GM19023 (cell line): ENCODE data around the gene STARD9.

Experiments
- ATAC-seq: cut with Tn5 transposase; IDR thresholded peaks from one replicate; pipeline ENCODE4 v1.9.1; 2021; ENCODE audit warnings: mild to moderate bottlenecking, moderate library complexity; ENCODE audit not compliant: unreplicated experiment

STARD9 gene

DNA sequence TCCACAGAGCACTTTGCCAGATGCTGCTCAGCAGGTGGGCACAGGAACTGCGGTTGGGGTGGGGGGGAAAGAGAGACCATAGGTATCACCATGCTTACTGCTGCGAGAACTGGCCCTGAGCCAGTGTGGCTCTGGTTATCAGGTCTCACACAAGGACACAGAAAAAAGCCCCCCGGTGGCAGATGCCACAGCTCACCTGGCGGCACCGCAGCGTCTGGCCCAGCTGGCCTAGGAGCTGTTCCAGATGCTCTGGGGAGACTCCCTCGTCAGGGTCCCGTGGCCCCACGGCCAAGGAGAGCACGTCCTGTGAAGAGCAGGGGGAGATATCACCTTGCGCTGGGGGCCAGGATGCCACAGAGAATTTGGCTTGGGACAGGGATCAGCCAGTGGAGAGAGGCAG lies 150.7 kb downstream of the STARD9 start:
- ATAC-seq: no peak

DNA sequence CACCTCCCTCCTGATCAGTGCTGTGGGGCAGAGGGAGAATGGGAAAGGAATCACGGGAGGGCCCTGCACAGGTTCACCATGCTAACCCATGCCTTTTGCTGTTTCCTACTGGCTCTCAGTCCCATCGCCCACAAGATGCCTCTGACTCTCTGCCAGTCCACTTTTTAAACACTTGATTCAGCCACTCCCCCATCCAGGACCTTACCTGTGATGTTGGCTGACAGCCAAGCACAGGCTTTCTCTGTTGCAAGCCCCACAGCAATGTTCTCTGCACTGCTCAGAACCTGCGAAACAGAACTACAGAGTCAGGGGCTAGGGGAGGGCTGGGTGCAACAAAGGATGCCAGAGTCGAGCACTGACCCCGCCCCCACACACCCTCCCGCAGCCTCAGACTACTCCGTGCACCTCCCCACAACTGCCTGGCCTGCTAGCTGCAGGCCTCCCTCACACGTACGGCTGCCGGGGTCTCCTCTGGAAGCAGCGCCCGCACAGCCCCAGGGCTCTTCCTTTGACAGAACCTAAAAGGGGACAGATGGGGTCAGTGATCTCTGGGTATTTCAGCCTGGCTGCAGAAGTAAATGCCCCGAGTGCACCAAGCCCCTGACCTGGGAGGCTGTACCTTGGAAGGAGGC lies 152.5 kb downstream of the STARD9 start:
- no peak for ATAC-seq

DNA sequence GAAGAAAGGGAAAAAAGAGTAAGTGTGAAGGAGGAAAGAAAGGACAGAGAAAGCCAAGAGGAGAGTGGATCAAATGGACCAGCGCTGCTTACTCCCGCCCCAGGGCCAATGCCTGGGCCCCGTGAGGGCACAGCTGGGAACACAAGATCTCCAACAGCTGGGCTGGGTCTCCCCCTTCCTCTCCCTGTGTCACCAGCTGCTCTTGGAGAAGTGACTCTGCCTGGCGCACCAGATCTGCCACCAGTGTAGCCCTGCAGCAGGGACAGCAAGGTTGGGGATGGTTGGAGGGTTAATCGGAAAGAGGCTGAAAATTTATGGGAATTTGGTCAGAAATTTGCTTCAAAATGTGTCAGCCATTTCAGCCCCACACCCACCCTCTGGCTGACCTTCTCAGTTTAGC lies 153.2 kb downstream of the STARD9 start:
- no peak for ATAC-seq

DNA sequence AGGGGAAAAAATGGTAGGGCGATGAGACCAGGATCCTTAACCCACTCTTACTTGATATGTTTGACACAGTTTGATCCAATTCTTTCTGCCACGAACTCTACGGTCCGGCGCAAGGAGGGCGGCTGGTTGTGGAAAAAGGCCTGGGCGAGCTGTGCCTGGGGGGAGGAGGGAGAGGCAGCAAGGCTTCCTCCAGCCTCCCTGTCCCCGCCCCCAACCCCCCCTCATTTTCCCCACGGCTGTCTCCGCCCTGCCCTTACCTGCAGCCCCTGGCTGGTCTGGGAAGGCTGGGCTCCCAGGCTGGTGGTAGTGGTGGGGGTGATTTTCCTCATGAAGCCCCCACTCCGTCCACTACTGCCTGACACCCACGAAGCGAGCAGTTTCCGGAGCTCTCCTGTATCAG lies 153.6 kb downstream of the STARD9 start:
- ATAC-seq: no peak

DNA sequence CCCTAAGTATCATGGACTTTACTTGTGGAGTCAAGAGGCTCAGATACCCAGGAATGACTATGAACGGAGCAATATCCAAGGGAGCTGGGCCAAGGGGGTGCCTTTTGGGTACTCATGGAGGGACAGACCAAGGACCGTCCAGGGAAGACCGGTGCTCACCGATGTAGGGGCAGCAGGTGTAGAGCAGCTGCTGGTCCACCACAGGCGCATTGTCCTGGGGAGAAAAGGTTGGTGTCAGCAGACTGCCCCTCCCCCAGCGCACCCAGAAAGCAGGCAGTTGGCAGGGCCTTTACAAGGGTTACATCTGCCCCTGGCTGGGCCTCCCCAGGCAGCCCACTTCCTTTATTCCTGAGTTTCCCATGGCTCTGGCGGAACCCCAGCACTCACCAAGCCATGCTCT lies 154.0 kb downstream of the STARD9 start:
- ATAC-seq: no peak

DNA sequence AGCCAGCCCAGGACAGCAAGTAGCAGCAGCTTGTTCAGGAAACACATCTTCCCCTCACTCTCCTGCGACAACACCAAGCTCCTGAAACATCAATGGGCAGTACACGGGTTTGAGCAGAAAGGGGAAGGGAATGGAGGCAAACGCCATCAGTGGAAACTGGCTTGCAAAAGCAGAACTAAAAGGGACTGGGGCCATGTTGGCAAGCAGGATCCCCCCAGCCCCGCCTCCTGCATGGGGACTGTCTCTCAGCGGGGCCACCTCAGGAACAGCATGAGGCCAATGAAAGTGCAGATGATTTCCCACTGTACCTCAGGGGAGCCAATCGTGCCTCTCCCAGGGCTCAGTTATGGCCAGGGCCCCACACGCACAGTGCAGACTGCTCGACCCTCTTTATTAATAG lies 154.7 kb downstream of the STARD9 start:
- ATAC-seq: no peak

DNA sequence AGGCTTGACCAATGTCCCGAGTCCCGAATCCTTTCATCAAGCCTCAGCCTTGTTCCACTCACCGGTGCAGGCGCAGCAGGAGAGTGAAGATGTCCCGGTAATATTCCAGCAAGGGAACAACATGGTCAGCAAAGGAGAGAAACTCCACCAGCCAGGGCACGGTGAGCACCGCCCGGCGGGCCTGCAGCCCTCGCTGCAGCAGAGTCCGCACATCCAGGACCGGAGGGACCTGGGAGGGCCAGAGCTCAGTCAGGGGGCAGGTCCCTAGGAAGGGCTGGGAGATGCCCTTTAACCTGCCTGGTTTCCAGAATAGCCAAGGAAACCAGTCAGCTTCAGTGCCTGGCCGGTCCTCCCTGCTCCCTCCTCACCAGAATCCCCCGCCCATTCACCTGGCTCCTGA lies 155.1 kb downstream of the STARD9 start:
- no peak for ATAC-seq

DNA sequence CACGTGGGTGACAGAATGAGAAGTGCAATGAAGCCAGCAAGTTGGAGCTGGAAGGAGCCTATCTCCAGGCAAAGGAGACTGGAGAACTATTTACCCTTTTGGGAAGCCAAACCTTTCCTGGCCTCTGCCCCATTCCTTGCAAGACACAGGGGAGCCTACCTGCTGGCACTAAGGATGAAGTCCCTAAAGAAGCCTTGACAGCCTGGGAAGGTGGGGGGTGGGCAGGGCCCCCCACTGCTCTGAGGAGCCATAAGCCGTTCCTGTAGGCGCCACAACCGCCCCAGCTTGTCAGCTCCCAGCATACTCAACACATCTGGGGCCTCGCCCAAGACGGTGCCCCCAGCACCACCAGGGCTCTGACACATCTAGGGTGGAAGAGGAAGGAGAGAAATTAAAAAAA lies 156.1 kb downstream of the STARD9 start:
- ATAC-seq: no peak

DNA sequence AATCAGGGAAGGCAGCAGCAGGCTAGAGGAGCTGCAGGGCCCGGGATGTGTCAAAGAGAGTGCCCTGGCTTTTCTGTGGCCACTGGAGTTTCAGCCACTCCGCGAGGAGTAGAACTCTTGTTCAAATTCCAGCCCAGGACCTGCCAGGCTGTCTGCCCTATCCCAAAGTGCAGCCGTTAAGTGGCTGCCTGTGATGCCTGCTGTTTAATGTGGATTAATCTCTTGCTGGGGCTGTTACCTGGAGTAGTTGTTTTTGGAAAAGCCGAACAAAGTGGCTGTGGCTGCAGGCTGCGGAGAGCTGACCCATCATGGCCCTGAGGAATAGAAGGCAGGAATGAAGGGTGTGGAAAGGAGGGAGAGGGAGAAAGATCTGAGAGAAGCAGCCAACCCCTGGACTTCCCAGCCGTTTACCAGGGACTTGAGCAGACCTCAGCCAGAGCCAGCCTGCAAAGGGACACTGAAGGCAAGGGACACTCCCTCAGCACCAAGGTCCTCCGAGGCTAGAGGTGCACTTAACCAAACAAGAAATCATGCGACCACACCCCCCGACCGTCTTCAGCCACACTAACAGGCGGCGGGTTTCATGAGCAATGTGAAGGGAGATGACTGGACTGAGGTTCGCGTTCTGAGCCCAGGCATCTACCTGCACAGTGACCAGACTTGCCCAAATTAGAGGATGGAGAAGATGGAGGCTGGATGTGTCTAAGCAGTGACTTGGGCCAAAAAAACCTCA lies 156.9 kb downstream of the STARD9 start:
- ATAC-seq: no peak

DNA sequence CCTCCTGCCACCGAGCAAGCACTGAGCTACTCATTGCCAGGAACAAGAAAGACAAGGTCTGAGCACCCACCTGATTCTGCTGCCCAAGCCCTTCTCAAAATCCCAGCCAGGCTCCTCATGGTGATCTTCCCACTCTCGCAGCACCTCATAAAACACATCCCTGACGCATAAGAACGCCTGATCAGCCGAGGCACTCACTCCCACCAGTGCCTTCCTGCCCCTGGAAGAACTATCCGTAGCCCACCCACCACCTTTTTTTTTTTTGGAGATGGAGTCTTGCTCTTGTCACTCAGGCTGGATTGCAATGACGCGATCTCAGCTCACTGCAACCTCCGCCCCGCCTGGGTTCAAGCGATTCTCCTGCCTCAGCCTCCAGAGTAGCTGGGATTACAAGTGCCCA lies 157.6 kb downstream of the STARD9 start:
- ATAC-seq: no peak

DNA sequence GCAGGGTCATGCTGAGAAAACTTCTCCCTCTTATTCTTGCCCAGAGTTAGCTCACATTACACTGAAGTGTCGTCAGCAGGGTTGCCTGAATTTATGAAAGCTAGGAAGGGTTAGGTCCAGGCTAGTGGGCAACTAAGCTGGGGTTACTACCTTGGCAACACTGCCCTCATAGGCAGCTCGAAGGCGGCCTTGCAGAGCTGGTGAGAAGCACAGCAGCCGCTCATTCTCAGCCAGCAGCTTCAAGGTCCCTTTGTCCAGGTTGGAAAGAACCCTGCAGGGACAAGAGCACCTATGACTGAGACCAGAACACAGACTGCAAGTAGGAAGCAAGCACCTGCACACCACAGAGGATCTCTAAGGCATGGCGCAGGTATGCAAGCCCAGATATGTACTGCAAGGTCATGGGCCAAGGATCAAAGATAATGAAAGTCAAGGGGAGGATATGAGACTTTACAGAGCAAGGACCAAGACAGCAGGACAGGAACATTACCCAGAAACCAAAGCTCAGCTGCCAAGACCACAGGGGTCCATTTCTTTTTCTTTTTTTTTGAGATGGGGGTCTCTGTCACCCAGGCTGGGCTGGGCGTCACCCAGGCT lies 158.8 kb downstream of the STARD9 start:
- no peak for ATAC-seq

DNA sequence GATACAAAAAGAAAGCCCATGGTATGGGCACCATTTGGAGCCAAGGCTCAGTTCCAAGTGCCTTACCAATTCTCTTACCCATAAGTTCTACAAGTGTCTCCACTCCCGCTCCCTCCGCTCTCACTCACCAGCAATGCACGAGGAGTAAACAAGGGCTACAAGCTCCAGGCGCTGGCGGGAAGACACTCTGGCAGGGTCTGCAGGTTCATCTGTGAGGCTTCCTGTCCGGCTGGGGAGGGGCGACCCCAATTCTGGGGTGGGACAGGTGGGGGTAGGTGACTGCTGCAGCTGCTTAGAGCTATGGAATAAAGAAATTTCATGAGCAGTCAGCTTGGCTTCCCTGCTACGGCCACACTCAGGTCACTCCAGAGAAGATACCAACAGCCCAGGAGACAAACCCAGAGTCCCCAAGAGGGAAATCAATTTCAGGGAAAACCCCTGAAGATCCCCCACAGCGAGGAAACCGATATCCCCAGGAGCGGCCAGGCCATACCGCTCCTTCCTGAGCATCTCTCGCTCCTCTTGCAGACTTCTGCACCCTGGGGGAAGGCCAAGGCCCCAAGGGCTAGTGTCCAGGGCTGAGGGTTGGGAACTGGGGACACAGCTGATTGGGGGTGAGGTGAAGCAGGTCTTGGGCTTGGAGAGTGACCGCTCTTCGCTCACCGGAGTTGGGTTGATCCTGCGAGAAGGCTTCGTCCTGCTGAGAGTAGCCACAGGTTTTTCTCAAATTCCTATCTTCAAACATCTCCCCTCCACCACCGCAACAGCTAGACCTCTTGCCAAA lies 160.2 kb downstream of the STARD9 start:
- ATAC-seq: no peak

DNA sequence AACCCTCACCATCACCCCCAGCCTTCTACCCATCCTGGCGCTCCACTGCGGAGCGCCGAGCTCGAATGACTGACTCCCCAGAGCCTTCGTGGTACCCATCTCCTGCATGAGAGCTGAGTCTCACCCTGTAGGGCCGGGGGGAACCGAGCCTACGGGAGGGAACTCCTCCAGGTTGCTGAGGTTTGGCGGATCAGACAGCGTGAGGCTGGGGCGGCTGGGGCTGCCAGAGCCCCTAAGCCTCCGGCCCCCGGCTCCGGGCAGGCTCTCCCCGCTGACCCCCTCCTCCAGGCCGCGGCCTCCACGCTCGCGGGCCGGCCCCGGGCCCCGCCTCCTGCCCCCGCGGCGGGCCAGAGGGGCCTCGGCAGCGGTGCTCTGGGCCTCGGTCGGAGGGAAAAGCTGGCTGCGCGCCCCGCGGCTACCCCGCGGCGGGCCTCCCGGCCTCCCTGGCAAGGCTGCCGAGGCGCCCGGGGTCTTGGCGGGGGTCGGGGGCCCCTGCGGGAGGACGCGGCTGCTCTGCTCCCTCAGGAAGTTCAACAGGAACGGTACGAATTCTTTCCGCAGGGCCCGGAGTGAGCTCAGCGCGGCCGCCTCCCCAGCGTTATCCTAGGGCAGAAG lies 160.9 kb downstream of the STARD9 start:
- ATAC-seq: peak; percentile 42

DNA sequence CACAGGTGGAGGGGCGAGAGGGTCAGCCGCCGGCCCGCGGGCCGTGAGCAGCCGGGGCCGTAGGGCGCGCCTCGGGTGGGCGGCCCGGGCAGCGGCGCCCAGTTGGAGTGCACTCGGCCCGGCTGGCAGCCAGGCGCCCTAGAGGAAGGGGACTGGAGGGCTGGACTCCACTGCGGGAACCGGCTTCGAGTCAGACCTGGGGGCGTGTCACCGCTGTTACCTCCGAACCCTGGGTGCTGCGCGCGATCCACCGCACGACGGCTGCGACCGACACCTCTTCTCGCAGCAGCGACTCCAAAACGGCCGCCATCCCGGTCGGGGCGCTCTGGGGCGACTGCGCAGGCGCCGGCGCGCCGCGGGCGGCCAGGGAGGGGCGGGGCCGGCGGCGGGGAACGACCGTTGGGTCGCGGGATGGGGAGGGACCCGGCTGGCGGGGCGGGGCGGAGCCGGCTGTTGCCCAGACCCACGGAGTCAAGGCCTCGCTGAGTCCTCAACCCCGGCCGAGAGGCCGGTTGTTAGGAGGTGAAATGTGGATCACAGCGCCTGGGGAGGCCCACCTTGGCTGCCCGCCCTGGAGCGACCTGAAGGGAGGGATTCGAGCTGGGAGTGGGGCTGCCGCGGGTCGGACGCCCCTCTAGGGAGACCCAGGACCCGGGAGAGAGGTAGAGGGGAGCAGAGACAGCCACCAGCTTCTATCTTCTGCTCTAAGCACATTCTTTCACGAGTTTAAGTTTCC lies 161.6 kb downstream of the STARD9 start, which contains the start of gene CDAN1:
TSS of gene CDAN1 (minus strand) at position 336 of the 736 bp plus-strand sequence. CDS start at position 310, 26 bp downstream.
- ATAC-seq: peak; percentile 89

DNA sequence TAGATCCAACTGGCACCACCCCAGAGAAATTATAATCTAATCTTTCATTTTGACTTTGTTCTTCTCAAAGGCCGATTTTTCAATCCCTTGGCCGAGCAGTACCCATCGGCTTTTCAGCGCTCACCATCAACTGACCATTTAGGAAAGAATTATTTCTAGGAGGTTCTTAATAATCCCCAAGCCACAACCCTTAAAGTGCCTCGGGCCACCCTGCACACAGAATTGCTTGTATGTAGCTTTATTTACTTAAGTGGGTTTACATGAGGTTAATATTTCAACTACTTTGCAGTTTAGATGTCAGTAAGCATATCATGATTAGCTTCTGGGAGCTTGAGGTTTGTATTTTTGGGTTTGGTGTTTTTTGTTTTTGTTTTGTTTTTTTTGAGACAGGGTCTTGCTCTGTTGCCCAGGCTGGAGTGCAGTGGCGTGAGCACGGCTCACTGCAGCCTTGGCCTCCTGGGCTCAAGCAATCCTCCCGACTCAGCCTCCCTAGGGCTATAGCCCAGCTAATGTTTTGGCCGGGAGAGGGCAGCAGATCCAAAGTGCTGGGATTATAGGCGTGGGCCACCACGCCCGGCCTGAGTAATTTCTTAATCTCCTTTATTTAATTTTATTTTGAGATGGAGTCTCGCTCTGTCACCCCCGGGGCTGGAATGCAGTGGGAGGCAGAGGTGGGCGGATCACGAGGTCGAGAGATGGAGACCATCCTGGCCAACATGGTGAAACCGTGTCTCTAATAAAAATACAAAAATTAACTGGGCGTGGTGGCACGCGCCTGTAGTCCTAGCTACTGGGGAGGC lies 162.3 kb downstream of the STARD9 start:
- no peak for ATAC-seq

DNA sequence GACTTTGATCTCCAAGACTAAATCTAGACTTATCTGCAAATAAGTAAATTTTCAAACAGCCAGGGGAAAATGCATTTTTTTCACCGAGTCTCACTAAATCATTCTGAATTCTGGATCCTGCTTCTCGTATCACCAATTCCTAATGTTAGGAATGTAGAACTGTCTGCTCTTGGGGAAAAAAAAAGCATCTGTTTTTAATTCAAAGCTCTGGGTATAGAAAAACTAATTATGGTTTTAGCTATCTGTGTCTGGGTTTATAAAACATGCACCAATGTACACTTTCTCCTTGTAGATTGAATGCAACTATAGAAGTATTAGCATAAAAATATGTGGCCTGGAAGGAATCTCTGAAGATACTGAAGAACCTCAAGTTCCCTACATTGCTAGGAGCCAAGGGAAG lies 166.3 kb downstream of the STARD9 start:
- ATAC-seq: no peak

DNA sequence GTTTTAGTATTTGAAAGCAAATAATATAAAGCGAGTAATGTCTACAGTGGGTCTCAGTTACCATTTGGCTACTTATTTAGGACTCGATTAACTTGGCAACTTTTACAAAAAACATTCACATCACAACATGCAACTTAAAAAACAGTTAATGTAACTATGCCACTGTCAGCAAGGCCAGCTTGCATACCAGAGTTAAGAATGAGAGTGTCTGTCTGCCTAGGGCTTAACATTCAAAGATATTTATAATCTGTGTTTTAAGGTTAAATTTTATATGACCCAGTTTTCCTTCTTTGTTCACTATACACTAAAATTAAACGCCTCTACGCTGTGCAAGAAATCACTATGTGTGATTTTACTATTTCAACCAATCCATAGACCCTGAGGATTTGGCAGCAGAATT lies 166.7 kb downstream of the STARD9 start:
- ATAC-seq: no peak

DNA sequence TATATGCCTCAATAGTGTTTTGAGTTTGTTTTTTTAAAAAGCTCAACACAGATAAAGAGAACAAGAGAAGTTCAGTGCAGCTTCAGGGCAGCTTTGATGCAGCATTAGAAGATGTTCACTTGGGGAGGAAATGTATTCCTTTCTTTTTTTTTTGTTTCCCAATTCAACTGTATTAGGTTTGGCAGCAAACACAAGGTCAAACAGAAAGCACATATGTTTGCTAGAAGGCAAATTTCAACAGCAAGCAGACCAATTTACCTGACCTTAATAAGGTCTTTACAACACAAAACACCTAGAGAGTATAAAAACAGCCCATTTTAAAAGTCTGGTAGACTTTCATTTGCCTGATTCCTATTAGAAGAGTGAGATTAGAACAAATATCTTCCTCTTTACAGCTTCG lies 168.8 kb downstream of the STARD9 start:
- ATAC-seq: no peak

DNA sequence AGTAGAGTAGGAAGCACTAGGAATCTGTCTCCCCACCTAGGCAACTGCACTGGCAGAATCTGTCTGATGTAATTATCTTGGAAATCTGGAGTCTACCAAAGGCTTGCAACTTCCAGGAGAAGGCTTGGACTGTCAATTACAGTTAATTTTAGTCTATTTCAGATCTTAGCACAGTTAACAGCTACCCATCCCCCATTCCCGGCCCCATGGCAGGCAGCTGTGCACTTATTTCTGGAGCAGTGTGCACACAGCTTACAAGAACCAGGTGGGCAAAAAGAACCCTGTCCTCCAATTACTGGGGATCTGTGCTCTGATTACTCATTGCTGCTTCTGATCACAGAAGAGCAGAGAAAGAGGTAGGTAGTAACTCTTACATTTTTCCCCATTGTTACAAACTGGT lies 173.9 kb downstream of the STARD9 start:
- no peak for ATAC-seq

DNA sequence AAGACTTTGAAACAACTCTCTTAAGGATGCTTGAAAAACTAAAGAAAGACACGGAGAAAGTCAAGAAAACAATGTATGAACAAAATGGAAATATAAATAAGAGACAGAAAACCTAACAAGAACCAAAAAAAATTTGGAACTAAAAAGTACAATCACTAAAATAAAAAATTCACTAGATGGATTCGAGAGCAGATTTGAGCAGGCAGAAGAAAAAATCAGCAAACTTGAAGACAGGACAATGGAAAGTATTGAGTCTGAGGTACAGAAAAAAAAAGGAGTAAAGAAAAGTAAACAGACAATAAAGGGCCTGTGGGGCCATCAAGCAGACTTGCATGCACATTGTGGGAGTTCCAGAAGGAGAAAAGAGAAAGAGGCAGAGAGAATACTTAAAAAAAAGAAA lies 174.9 kb downstream of the STARD9 start:
- no peak for ATAC-seq
